ENCODE data around the gene CERS6. TPM values are rescaled to one million over a fixed set of nuclear protein-coding genes. Genes with fewer than 3 reads are reported as not detected.

The CERS6 gene
- total RNA-seq, 1 experiment from 2014 or later: 30.3 TPM

GRCh38 chr2:168700615-168701245 is 244.7 kb downstream of the CERS6 start:
- intact Hi-C loops (cut with micrococcal nuclease; ENCODE audit: unreplicated experiment): no loop called here
- ATAC-seq (no peak), DNase-seq (ENCODE audit: low read depth, low spot score) (no peak)
- TF ChIP-seq TCF7L2 (IDR thresholded peaks at IDR 0.05; ENCODE audit: low read depth, low read length): no peak
- TF ChIP-seq SIN3A (IDR thresholded peaks at IDR 0.05; ENCODE audit: borderline replicate concordance, insufficient read depth, low read depth, low read length): no peak
- TF ChIP-seq CTCF (IDR thresholded peaks at IDR 0.05): no peak
- no peak for TF ChIP-seq REST (IDR thresholded peaks at IDR 0.05; ENCODE audit: insufficient read depth in 1 of 2, low read depth in 2 of 2, low read length in 1 of 2)
- no peak for TF ChIP-seq POLR2AphosphoS5 (IDR thresholded peaks at IDR 0.05; ENCODE audit: low read depth, low read length)
- BruUV-seq (replicated peaks): no TSS peak
- in situ Hi-C loops (cut with HindIII; ENCODE audit: low pct_unique_long_range_greater_than_20kb, low sequenced_read_pairs): no loop called here
- H3K27ac ChIP-seq (ENCODE audit: low read length): no peak overlapping the region
- ChIA-PET POLR2A (no interaction called here), CTCF (no interaction called here)
- no peaks in the 10 kb centered on the region for H3K27me3 ChIP-seq (ENCODE audit: control insufficient read depth, insufficient read depth, low read length)
- no peak overlapping the region for H3K4me3 ChIP-seq (ENCODE audit: low read depth in 2 of 2, low read length in 2 of 2)
- no peaks in the 10 kb centered on the region for H3K36me3 ChIP-seq (ENCODE audit: control insufficient read depth, insufficient read depth, low read length)
- no peaks in the 10 kb centered on the region for H3K4me1 ChIP-seq (ENCODE audit: control insufficient read depth, insufficient read depth, low read length)
- no peaks in the 10 kb centered on the region for H3K9me3 ChIP-seq (ENCODE audit: control insufficient read depth, insufficient read depth, low read depth, low read length)

GRCh38 chr2:168702579-168702978 is 246.5 kb downstream of the CERS6 start:
- Histone ChIP-seq H3K9me3 (ENCODE audit: control insufficient read depth, insufficient read depth, low read depth, low read length) (no peaks in the 10 kb centered on the region), H3K27me3 (ENCODE audit: control insufficient read depth, insufficient read depth, low read length) (no peaks in the 10 kb centered on the region), H3K4me1 (ENCODE audit: control insufficient read depth, insufficient read depth, low read length) (no peaks in the 10 kb centered on the region), H3K36me3 (ENCODE audit: control insufficient read depth, insufficient read depth, low read length) (no peaks in the 10 kb centered on the region), H3K4me3 (ENCODE audit: low read depth in 2 of 2, low read length in 2 of 2) (no peak overlapping the region), H3K27ac (ENCODE audit: low read length) (no peak overlapping the region)
- TF ChIP-seq REST (IDR thresholded peaks at IDR 0.05; ENCODE audit: insufficient read depth in 1 of 2, low read depth in 2 of 2, low read length in 1 of 2) (no peak), SIN3A (IDR thresholded peaks at IDR 0.05; ENCODE audit: borderline replicate concordance, insufficient read depth, low read depth, low read length) (no peak), TCF7L2 (IDR thresholded peaks at IDR 0.05; ENCODE audit: low read depth, low read length) (no peak), CTCF (IDR thresholded peaks at IDR 0.05) (no peak)
- DNase-seq (ENCODE audit: low read depth, low spot score) (no peak), ATAC-seq (no peak)
- intact Hi-C loops (cut with micrococcal nuclease; ENCODE audit: unreplicated experiment): no loop called here
- in situ Hi-C loops (cut with HindIII; ENCODE audit: low pct_unique_long_range_greater_than_20kb, low sequenced_read_pairs): no loop called here
- ChIA-PET POLR2A (no interaction called here), CTCF (no interaction called here)
- BruUV-seq (replicated peaks): no TSS peak
